Activated CD4-positive, alpha-beta T cell treated with anti-CD3 and anti-CD28 coated beads, Interleukin-2, amount 50 U/mL, for 24 hours (primary cell): ENCODE data around the gene TAF6L.
"Not testable (repeated sequence)": the region's sequence is repeated elsewhere in the genome, so short reads cannot be mapped to it uniquely, and the experiment has no call there.

ENCODE experiments used
- DNase-seq, 2 donors: peaks; one replicate each; pipeline ENCODE4 v3.0.0-alpha.2; 2020; ENCODE audit warnings: low read depth in 1 of 2, low spot score in 1 of 2

The TAF6L gene

DNA sequence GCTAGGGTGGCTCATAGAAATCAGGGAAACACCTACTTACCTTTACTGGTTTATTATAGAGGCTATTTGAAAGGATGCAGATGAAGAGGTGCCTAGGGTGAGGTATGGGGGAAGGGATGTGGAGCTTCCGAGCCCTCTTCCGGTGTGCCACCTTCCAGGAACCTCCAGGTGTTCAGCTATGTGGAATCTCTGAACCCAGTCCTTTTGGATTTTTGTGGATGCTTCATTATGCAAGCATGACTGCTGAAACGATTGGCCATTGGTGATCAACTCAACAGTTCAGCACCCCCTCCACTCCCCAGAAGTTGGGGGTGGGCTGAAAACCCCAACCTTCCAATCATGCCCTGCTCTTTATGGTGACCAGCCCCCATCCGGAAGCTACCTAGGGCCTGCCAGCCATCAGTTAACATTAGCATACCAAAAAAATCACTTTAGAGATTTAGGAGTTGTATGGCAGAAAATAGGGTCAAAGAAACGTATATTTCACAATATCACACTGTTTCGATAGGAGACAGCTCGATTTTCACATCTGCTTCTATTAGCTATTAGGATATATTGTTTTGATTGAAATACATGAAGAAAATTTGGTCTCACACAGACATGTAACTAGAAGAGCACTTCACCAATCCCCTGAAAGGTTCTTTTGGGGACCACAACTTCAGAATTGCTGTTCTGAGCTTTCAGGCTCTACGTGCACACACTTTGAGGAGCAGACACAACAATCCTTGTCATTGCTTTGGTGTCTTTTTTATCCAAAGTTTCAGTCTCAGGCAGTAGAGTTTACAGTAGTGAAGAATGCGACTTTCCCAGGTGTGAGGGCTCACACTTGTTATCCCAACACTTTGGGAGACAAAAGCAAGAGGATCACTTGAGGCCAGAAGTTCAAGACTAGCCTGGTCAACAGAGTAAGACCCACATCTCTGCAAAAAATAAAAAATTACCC is 13.1 kb upstream of the TAF6L start:
- no peak for DNase-seq

DNA sequence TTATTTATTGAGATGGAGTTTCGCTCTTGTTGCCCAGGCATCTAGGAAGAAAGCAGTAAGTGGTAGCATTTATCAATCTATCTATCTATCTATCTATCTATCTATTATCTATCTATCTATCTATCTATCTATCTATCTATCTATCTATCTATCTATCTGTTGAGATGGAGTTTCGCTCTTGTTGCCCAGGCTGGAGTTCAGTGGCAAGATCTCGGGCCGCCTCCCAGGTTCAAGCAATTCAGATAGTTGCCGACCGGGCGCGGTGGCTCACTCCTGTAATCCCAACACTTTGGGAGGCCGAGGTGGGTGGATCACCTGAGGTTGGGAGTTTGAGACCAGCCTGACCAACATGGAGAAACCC is 10.3 kb upstream of the TAF6L start:
- not testable (repeated sequence) for DNase-seq

DNA sequence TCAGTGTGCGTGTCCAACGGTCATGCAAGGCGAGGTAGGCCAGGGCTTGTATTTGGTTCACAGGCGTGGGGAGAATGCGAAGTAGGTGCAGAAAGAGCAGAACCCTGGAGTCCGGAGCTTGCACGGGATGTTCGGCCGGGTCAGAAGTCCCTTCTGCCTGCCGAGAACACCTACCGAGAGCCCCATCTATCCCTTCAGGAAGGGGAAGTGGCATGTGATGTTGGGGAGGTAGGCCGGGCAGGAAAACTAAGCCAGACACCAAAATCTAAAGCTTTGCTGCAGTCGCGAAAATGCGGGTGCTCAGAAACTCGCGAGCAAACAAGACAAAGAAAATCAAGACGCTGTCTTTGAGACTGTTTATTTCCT is 435 bp upstream of the TAF6L start:
- no peak for DNase-seq

DNA sequence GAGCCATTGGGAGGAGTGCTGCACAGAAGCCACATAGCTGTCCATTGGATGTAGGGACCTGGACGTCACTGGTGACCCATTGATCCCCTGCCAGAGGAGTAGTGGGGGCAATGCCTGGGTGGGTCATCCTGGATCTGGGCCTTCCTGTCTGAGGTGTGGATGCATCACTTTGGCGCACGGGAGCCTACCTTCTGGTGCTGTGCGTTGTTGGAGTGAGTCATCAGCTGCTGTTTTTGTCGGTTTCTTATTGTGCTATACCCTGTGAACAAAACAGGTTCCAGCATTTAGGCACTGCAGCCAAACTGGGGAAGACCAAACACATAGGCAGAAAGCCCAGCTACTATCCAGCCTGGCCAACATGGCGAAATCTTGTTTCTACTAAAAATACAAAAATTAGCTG is 3.2 kb downstream of the TAF6L start:
- no peak for DNase-seq

DNA sequence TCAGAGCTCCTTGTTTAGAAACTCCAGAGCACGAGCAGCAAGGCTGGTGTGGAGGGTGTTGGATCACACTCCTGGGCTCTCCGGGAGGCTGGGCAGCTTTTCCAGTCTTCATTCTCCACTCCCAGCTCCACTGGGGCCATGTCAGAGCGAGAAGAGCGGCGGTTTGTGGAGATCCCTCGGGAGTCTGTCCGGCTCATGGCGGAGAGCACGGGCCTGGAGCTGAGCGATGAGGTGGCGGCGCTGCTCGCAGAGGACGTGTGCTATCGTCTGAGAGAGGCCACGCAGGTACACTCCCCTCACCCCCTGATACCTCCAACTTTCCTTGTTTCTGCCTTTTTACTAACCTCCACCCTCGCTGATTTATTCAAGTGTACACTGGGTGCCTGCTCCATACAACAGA is 4.5 kb downstream of the TAF6L start:
- no peak for DNase-seq

DNA sequence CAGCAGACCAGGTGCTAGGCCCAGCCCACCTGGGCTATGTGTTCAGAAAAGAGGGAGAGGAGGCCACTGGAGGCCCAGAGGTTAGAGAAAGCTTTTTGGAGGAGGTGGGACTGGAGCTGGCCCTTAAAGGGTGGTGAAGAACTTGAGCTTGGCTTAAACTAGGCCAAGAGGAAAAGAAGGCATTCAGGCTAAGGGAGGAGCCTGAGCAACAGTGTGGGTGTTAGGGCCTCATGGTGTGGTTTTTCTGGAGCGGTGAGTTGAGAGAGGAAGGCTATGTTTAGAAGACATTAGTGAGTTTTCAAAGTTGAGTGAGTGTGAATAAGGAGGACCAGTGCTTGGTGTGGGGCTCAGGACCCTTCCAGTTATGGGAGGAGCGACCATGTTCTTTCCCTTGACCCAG is 6.2 kb downstream of the TAF6L start:
- no peak for DNase-seq

DNA sequence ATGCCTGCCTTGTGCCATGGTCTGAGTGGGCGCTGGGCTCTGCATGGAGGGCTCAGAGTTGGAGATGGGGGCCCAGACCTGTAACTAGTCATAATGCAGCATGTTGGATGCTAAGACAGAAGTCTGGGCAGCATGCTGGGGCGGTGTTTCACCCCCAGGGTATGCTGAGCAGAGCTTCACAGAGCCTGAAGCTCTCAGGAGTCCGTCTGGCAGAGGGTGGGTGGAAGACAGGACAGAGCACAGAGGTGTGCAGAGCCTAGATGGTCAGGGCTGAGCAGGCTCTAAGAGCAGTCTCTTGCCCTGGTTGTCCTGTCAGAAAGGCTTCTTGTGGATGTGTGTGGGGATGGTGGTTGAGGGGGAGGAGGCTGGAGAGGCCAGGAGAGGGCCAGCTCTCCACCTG is 7.2 kb downstream of the TAF6L start:
- no peak for DNase-seq

DNA sequence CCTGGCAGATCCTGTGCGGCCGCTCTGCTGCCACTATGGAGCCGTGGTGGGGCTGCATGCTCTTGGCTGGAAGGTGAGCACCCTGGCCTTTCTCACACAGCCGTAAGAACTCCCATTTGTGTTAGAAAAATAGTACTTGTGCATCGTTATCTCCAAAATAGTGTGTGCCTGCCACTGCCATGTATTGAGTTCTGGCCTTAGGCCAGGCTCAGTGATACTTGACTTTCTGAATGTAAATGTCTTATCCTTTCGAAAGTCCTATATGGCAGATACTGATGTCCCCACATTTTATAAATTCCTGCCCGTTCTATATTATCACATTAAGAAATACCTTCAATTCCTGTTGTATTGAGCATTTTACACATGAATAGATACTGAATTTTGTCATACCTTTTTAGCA is 11.6 kb downstream of the TAF6L start:
- DNase-seq = no peak

DNA sequence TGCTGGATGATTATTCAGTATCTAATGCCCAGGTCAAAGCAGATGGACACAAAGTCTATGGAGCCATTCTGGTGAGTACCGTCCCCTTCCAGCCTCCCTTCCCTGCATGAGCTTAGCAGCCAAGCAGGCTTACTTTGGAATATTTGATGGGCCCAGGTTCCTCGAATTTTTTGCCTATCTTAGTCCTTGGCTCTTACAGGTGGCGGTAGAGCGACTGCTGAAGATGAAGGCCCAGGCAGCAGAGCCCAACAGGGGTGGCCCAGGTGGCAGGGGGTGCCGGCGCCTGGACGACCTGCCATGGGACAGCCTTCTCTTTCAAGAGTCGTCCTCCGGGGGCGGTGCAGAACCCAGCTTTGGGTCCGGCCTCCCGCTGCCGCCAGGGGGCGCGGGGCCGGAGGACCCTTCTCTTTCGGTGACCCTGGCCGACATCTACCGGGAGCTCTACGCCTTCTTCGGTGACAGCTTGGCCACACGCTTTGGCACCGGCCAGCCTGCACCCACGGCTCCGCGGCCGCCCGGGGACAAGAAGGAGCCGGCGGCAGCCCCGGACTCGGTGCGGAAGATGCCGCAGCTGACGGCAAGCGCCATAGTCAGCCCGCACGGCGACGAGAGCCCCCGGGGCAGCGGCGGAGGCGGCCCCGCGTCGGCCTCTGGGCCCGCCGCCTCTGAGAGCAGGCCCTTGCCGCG is 15.3 kb downstream of the TAF6L start:
- peak; percentile 68 to 78 for DNase-seq

DNA sequence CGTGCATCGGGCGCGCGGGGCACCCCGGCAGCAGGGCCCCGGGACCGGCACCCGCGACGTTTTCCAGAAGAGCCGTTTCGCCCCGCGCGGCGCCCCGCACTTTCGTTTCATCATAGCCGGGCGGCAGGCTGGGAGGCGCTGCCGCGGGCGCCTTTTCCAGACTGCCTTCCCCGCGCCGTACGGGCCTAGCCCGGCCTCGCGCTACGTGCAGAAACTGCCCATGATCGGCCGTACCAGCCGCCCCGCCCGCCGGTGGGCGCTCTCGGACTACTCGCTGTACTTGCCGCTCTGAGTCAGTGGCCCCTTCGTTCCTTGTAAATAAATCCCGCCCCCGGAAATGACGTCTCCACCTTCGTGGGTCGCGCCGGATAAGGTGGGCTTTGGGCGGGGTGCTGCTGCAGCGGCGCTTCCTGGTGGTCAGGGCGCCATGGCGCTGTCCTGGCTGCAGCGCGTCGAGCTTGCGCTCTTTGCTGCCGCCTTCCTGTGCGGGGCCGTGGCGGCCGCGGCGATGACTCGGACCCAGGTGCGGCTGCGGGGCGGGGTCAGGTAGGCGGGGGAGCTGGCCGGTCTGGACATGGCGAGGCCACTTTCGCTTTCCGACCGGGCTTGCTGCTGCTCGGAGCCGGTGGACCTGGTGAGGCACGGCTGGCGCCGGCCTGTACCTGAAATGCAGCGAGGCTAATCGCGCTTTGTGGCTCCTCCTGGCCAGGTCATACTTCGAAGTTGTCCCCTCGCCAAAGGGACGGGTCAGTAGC is 16.0 kb downstream of the TAF6L start, which contains the start of gene TMEM179B:
Gene TMEM179B, plus strand, starts transcription at position 398 of the 755 bp plus-strand sequence. Its CDS starts 30 bp downstream, at position 428.
- peak; percentile 95 to 99 for DNase-seq

DNA sequence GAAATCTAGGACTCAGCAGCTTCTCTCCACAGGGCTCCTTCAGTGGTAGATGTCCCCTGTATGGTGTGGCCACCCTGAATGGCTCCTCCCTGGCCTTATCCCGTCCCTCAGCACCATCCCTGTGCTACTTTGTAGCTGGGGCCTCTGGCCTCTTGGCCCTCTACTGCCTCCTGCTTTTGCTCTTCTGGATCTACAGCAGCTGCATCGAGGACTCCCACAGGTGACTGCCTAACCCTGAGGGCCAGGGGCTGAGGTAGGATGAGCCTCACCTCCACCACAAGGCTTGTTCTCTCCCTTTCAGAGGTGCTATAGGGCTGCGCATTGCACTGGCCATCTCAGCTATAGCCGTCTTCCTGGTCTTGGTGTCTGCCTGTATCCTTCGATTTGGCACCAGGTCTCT is 17.8 kb downstream of the TAF6L start:
- no peak for DNase-seq

DNA sequence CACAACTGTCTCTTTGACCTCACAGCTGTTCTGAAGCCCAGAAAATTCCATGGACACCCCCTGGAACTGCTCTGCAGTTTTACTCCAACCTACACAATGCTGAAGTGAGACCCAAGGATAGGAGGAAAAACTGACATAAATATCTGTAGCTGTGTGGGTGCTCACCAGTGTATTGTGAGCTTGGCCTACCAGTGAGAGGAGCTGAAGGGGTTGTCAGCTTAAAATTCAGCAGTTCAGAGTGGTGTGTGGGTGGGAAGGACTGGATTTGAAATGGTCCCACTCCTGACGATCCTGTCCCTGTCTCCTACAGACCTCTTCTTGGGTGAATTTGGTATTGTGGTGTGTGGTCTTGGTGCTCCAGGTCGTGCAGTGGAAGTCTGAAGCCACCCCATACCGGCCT is 18.4 kb downstream of the TAF6L start:
- no peak for DNase-seq

DNA sequence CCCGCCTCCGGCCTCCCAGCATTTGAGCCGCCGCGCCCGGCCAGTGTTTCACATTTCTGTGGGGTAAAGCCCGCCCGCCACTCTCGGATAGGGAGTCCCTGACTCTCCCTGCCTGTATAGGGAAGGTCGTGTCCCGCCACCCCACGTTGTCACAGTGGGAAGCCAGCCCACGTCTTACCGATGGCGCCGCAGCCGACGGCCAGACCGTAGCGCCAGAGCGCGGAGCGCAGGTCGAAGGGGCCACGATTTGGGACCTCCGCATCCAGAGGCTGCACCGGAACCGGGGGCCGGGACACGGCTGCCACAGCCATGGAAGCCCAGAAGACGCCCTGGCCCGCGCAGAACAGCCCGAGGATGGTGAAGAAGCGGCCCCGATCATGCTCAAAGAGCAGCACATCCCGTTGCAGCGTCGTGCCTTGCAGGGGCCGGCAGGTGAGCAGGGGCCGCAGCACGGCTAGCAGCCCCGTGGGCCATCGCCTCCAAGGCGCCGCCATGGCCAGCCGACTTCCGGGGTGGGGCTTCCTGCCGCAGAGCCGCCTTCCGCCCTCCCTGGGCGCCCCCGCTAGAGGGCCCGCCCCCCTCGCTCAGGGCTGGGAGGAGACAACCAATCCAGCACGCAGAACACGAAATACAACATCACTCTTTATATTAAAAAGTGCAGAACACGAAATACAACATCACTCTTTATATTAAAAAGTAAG is 20.5 kb downstream of the TAF6L start, which contains the start of gene TMEM223:
Gene TMEM223, minus strand, starts transcription at position 506 of the 701 bp plus-strand sequence. Its CDS starts 12 bp downstream, at position 494.
- DNase-seq = peak; percentile 71 to 85

DNA sequence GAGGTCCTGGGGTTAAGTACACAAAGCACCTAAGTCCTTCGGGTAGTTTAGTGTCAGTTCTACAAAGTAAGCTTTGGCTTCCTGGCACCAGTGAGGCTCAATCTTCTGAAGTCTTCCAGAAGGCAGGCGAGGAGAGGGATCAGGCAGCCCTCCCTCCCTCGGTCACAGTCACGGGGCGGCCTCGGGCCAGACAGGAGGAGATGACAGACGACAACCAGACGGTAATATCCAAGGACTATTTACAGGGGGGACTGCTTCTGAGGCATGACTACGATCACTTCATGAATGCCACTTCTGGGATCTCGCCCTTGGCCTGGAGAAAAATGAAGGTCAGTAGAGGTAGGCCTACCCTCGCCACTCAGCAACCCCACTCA is 21.0 kb downstream of the TAF6L start:
- DNase-seq = no peak

DNA sequence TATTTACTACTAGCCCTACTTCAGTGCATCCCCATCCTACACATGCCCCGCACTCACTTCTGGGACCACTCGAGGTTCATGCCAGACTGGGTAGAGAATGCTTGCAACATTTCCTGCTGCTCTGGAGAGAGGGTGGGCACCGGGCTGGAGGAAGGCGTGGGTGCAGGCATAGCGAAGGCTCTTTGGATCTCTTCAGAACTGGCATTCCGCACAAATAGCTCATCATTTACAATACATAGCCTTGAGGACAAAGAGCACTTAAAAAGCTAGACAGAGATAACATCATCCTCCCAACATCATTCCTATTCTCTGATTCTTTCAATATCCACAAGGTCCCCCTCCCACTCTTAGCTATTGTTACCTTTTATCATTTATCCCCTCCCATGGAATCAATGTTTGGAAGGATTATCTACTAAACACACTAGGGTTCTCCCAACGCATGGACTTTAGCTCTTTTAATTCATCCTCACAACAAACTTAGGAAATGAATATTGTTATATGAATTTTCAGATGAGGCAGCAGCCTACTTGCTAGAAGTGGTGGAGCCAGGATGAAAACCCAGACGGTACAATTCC is 23.1 kb downstream of the TAF6L start:
- DNase-seq = no peak

DNA sequence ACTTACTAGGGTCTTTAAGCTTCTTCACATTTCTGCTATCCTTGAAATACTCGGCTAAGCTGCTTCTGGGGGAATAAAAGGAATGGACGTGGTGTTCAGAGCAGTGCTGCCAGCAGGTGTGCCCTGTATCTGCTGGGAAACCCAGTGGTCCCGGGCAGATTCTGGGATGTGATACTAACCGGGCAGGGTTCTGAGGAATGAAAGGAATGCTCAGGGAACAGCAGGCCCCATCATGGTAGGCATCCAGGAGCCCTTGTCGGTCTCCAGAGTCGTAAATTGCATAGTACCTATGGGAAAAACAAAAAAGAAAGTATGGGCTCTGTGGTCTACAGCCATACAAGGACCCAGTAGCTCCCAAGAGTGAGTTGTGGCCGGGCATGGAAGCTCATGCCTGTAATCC is 25.1 kb downstream of the TAF6L start:
- no peak for DNase-seq

DNA sequence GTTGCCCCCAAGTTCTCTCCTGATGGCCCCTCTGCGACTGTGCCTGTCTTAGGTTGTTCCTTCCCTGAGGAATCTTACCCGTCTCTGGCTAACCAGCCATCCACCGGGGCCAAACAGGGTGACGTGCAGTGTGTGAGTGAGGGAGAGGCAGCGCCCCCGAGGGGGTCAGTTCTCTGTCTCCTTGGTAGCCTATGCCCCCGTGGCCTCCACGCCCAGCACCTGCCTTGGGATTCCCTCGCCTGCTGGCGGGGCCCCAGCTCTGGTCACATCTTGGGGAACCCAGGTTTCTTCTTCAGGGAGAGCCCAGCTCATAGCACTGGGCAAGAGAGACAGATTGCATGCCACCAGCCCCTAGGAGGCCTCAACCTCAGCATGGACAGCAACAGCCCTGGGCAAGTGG is 28.3 kb downstream of the TAF6L start:
- DNase-seq = no peak

DNA sequence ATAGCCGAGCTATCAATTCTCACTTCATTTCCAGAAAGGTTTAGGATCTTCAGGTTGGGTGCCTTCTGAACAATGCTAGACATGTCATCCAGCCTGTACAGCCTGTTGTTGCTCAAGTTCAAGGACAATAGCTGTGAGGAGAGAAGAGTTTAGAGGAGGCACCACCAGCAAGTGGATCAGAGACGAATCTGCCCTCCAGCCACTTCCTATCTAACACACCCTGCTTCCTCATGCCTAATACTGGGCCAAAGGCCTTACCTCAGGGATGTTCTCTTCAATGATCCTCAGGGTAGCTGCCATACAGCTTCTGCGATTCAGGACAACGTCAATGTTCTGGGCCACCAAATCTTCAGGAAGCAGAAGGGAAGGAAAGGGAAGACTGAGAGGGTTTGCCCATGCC is 29.9 kb downstream of the TAF6L start:
- DNase-seq = no peak

DNA sequence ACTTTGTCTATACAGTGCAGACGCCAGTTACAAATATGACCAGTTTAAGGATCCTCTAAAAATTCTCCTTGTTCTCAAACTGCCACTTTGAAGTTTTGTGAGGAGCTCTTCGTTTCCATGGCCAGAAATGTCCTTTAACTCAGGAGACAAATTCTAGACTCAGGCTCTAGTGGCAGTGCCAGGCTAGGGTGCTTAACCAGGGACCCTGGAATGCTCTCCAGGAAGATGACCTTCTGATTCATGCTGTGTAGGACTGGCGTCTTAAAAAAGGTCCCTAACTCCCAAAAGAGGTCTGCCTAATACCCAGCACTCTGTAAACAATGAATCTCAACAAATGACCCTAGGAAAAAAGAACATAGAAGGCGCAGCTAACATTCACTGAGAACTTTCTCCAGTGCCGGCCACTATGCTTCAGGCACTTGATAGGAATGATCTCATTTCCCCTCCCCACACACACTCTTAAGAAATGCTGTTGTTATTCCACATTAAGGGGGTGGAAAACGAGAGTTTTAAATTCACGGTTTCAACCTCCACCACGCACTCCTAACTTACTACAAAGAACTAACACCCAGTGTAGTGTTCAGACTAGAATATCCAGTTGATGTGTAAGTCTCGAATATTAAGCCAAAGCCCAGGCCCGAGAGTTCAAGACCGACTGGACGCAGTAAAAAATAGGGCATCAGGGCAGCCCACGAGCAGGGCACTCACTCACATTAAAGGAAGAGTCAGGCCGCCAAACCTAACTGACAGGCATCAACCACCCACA is 33.3 kb downstream of the TAF6L start:
- peak in 1 of 2 donors; percentile 27 for DNase-seq
